OCI-LY1 (cell line): ENCODE results near the gene FZD1.

Experiments used
- H2AFZ ChIP-seq: fragments of 200-600 bp; sonication (generic), shearing (Covaris generic); 2 replicates; pipeline ENCODE4 v1.6.0; 2014; ENCODE audit warnings: antibody characterized with exemption, mild to moderate bottlenecking, low read length
- H3F3A ChIP-seq: fragments of 200-600 bp; sonication (generic), shearing (Covaris generic); 2 replicates; pipeline ENCODE4 v1.6.0; 2014; ENCODE audit warnings: mild to moderate bottlenecking, antibody characterized with exemption, low read length, moderate library complexity; ENCODE audit not compliant: insufficient read depth
- H3K27ac ChIP-seq: fragments of 200-600 bp; sonication (generic); 2 replicates; pipeline ENCODE4 v1.5.1; 2014; ENCODE audit warnings: low read length, mixed run types, mild to moderate bottlenecking, low read depth; ENCODE audit not compliant: poor library complexity, severe bottlenecking
- H3K27me3 ChIP-seq: fragments of 200-600 bp; sonication (generic); 2 replicates; pipeline ENCODE4 v1.6.0; 2014; ENCODE audit warnings: antibody characterized with exemption, mild to moderate bottlenecking, low read length, moderate library complexity; ENCODE audit not compliant: insufficient read depth
- H3K36me3 ChIP-seq: fragments of 200-600 bp; sonication (generic); 2 replicates; pipeline ENCODE4 v1.6.1; 2014; ENCODE audit warnings: mild to moderate bottlenecking, antibody characterized with exemption, low read length, moderate library complexity, mixed read lengths; ENCODE audit not compliant: insufficient read depth
- H3K4me1 ChIP-seq: fragments of 200-600 bp; sonication (generic); 2 replicates; pipeline ENCODE4 v1.5.1; 2014; ENCODE audit warnings: mild to moderate bottlenecking, low read length, moderate library complexity; ENCODE audit not compliant: insufficient read depth, severe bottlenecking
- H3K4me2 ChIP-seq: fragments of 200-600 bp; sonication (generic), shearing (Covaris generic); 2 replicates; pipeline ENCODE4 v1.6.1; 2014; ENCODE audit warnings: low read length
- H3K4me3 ChIP-seq: fragments of 200-600 bp; sonication (generic); 2 replicates; pipeline ENCODE4 v1.5.1; 2014; ENCODE audit warnings: low read length, low read depth, mild to moderate bottlenecking, mixed read lengths; ENCODE audit not compliant: poor library complexity, severe bottlenecking
- H3K79me2 ChIP-seq: fragments of 200-600 bp; shearing (Covaris generic); 2 replicates; pipeline ENCODE4 v1.6.1; 2016; ENCODE audit warnings: mixed run types, low read length, mixed read lengths; ENCODE audit not compliant: insufficient read depth
- H3K9ac ChIP-seq: fragments of 200-600 bp; sonication (generic), shearing (Covaris generic); 2 replicates; pipeline ENCODE4 v1.6.1; 2014; ENCODE audit warnings: mild to moderate bottlenecking, low read length, mixed read lengths
- H3K9me2 ChIP-seq: fragments of 200-600 bp; sonication (generic), shearing (Covaris generic); 2 replicates; pipeline ENCODE4 v1.6.1; 2014; ENCODE audit warnings: low read depth, mild to moderate bottlenecking, low read length, mixed read lengths
- H3K9me3 ChIP-seq: fragments of 200-600 bp; shearing (Covaris generic); 2 replicates; pipeline ENCODE4 v1.6.1; 2014; ENCODE audit warnings: low read length, mixed read lengths
- H4K20me1 ChIP-seq: fragments of 200-600 bp; sonication (generic), shearing (Covaris generic); 2 replicates; pipeline ENCODE4 v1.6.0; 2016; ENCODE audit warnings: mild to moderate bottlenecking, low read length; ENCODE audit not compliant: insufficient read depth
- CTCF ChIP-seq: fragments of 200-600 bp; sonication (generic), shearing (Covaris generic); IDR thresholded peaks from 2 replicates; pipeline ENCODE4 v1.5.1; 2017; ENCODE audit warnings: mild to moderate bottlenecking, antibody characterized with exemption, low read length, moderate library complexity, mixed read lengths
- EZH2 ChIP-seq: fragments of 200-600 bp; sonication (generic), shearing (Covaris generic); IDR thresholded peaks from 2 replicates; pipeline ENCODE4 v1.8.0; 2017; ENCODE audit warnings: borderline replicate concordance, mixed run types, mild to moderate bottlenecking, antibody characterized with exemption, low read length, moderate library complexity, mixed read lengths

The FZD1 gene

GRCh38 chr7:91263384-91264045, 718 bp upstream of the FZD1 start:
- TF ChIP-seq EZH2 (no peak), CTCF (no peak)
- Histone ChIP-seq H3K9me3 (no peaks in the 10 kb centered on the region), H3K4me3 (peak overlapping the region; percentile 68), H2AFZ (no peak overlapping the region), H3K27me3 (peaks cover 5% of the 10 kb centered on the region; the same call in 1 of the 2 replicates), H3K27ac (no peak overlapping the region), H3F3A (no peaks in the 10 kb centered on the region), H3K4me1 (peaks cover 21% of the 10 kb centered on the region), H3K36me3 (no peaks in the 10 kb centered on the region), H3K79me2 (no peaks in the 10 kb centered on the region), H3K9ac (peak overlapping the region; percentile 1; the same call in 1 of the 2 replicates), H3K9me2 (no peaks in the 10 kb centered on the region), H4K20me1 (no peaks in the 10 kb centered on the region), H3K4me2 (peak overlapping the region; percentile 51)

- Histone ChIP-seq H3K9me2 (no peaks in the 10 kb centered on the region), H2AFZ (no peak overlapping the region), H3K9ac (peak overlapping the region; percentile 51), H3K79me2 (no peaks in the 10 kb centered on the region), H3K4me3 (peak overlapping the region; percentile 68), H3K27me3 (peaks cover 5% of the 10 kb centered on the region; the same call in 1 of the 2 replicates), H3K4me1 (peaks cover 21% of the 10 kb centered on the region), H3F3A (no peaks in the 10 kb centered on the region), H3K36me3 (no peaks in the 10 kb centered on the region), H4K20me1 (no peaks in the 10 kb centered on the region), H3K4me2 (peak overlapping the region; percentile 51), H3K9me3 (no peaks in the 10 kb centered on the region), H3K27ac (no peak overlapping the region)
- TF ChIP-seq CTCF, result no peak
- TF ChIP-seq EZH2, result no peak
These were observed 870 bp downstream of the FZD1 start for GRCh38 chr7:91264924-91265681.

- no peaks in the 10 kb centered on the region for H3F3A ChIP-seq
- H3K9ac ChIP-seq, result no peak overlapping the region; the same call in 1 of the 2 replicates
- no peaks in the 10 kb centered on the region for H3K79me2 ChIP-seq
- peak overlapping the region; percentile 51 for H3K4me2 ChIP-seq
- H3K27ac ChIP-seq, result no peak overlapping the region
- no peaks in the 10 kb centered on the region for H3K9me3 ChIP-seq
- no peaks in the 10 kb centered on the region for H3K36me3 ChIP-seq
- H3K4me3 ChIP-seq, result peak overlapping the region; percentile 68
- no peak overlapping the region for H2AFZ ChIP-seq
- no peaks in the 10 kb centered on the region for H4K20me1 ChIP-seq
- H3K9me2 ChIP-seq, result no peaks in the 10 kb centered on the region
- peaks cover 21% of the 10 kb centered on the region for H3K4me1 ChIP-seq
- TF ChIP-seq CTCF (no peak), EZH2 (no peak)
- H3K27me3 ChIP-seq, result peaks cover 5% of the 10 kb centered on the region; the same call in 1 of the 2 replicates
These were observed 1.4 kb downstream of the FZD1 start for GRCh38 chr7:91265693-91266066.
